Panc1 (cell line): ENCODE measurements around the gene LMF1. TPM values are rescaled to one million over a fixed set of nuclear protein-coding genes. Genes with fewer than 3 reads are reported as not detected.
A peak's percentile ranks its signal among the peaks of the same experiment; 100 is the strongest.

Source experiments
- ATAC-seq: fragments of 200-7000 bp; cut with Tn5 transposase; 2 replicates; pipeline ENCODE4 v1.9.1; 2020; ENCODE audit warnings: mild to moderate bottlenecking, moderate library complexity
- BruUV-seq: library from RNA; stranded (reverse); fragments of 400-500 nt; replicated peaks from 2 replicates; lab custom pipeline; 2021; lab: Mats Ljungman, UMichigan
- CTCF ChIA-PET: fragments of 300-600 bp; sonication (Branson Sonifier 250); formaldehyde crosslinking; loops from one replicate; lab custom pipeline; 2022; ENCODE audit warnings: antibody characterized with exemption; lab: Charles Lee
- POLR2A ChIA-PET: fragments of 300-600 bp; sonication (Branson Sonifier 250); formaldehyde crosslinking; loops from one replicate; lab custom pipeline; 2022; ENCODE audit warnings: antibody characterized with exemption; lab: Charles Lee
- DNase-seq: peaks from one replicate; pipeline ENCODE4 v3.0.0-alpha.2; 2010; ENCODE audit warnings: low read depth, low spot score
- H3K27ac ChIP-seq: 2 replicates; pipeline ENCODE4 v1.5.1; 2011; ENCODE audit warnings: mild to moderate bottlenecking, low read length, inconsistent platforms
- H3K27me3 ChIP-seq: fragments of 200-500 bp; sonication (Bioruptor generic); 2 replicates; pipeline ENCODE4 v1.6.0; 2014; ENCODE audit warnings: low read length, inconsistent platforms; ENCODE audit not compliant: control insufficient read depth, insufficient read depth
- H3K36me3 ChIP-seq: fragments of 200-500 bp; sonication (Bioruptor generic); 2 replicates; pipeline ENCODE4 v1.5.1; 2014; ENCODE audit warnings: inconsistent platforms, mild to moderate bottlenecking, low read length, moderate library complexity; ENCODE audit not compliant: control insufficient read depth, insufficient read depth
- H3K4me1 ChIP-seq: 2 replicates; pipeline ENCODE4 v1.5.1; 2011; ENCODE audit warnings: inconsistent platforms, mild to moderate bottlenecking, low read length, moderate library complexity; ENCODE audit not compliant: control insufficient read depth, insufficient read depth
- H3K4me3 ChIP-seq, 2 experiments: 2 replicates each; pipeline ENCODE4 v1.5.1; 2011 to 2012; ENCODE audit warnings: low read depth in 2 of 2, low read length in 2 of 2, mild to moderate bottlenecking in 2 of 2, inconsistent platforms in 1 of 2, moderate library complexity in 1 of 2
- H3K9me3 ChIP-seq: fragments of 200-500 bp; sonication (Bioruptor generic); 2 replicates; pipeline ENCODE4 v1.5.1; 2014; ENCODE audit warnings: low read depth, mild to moderate bottlenecking, inconsistent platforms, low read length, moderate library complexity; ENCODE audit not compliant: control insufficient read depth, insufficient read depth
- POLR2AphosphoS5 ChIP-seq: IDR thresholded peaks from 2 replicates; pipeline ENCODE4 v1.6.1; 2012; ENCODE audit warnings: mild to moderate bottlenecking, low read depth, low read length, moderate library complexity
- SIN3A ChIP-seq: IDR thresholded peaks from 2 replicates; pipeline ENCODE4 v1.6.1; 2012; ENCODE audit warnings: low read depth, mild to moderate bottlenecking, low read length, moderate library complexity, borderline replicate concordance; ENCODE audit not compliant: insufficient read depth
- TCF7L2 ChIP-seq: IDR thresholded peaks from 2 replicates; pipeline ENCODE4 v1.6.1; 2011; ENCODE audit warnings: mild to moderate bottlenecking, low read depth, low read length, inconsistent platforms
- in situ Hi-C: cut with HindIII; loops from 2 replicates; pipeline ENCODE4 v1.10.0; 2016; ENCODE audit warnings: low sequenced_read_pairs, low pct_unique_long_range_greater_than_20kb
- intact Hi-C: fragments of 100-400 bp; cut with micrococcal nuclease; formaldehyde crosslinking; loops from one replicate; pipeline ENCODE4 v1.10.0; 2022; ENCODE audit not compliant: unreplicated experiment
- total RNA-seq: library from RNA; stranded (reverse); gene quantifications from one replicate; pipeline ENCODE4 v1.2.1, GENCODE V29; 2021; ENCODE audit not compliant: unreplicated experiment
- TF ChIP-seq, protein P1 (sequence below): fragments of 450-650 bp; IDR thresholded peaks from 2 replicates; pipeline ENCODE4 v1.5.1; 2017; ENCODE audit warnings: mild to moderate bottlenecking
- TF ChIP-seq, protein P2 (sequence below), 2 experiments: IDR thresholded peaks; 2 replicates each; pipeline ENCODE4 v1.6.1; 2011 to 2012; ENCODE audit warnings: low read depth in 2 of 2, control low read depth in 1 of 2, low read length in 1 of 2, mild to moderate bottlenecking in 1 of 2, moderate library complexity in 1 of 2; ENCODE audit not compliant: insufficient read depth in 1 of 2

Gene LMF1
- total RNA-seq, 1 experiment from 2014 or later: 24.3 TPM

DNA sequence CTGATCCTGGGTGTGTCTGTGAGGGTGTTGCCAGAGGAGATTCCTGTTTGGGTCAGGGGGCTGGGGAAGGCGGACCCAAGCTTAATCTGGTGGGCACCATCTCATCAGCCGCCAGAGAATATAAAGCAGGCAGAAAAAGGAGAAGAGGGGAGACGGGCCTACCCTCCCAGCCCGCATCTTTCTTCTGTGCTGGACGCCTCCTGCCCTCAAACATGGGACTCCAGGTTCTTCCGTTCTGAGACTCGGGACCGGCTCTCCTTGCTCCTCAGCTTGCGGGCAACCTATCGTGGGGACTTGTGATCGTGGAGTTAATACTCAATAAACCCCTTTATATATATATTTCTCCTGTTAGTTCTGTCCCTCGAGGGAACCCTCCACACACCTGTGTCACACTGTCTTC lies 64.5 kb downstream of the LMF1 start:
- no peak for ATAC-seq
- ChIA-PET CTCF (no interaction called here), POLR2A (no interaction called here)
- Histone ChIP-seq H3K36me3 (no peaks in the 10 kb centered on the region), H3K27ac (no peak overlapping the region), H3K27me3 (no peaks in the 10 kb centered on the region), H3K9me3 (no peaks in the 10 kb centered on the region), H3K4me1 (no peaks in the 10 kb centered on the region), H3K4me3 (no peak overlapping the region)
- intact Hi-C loops: no loop called here
- BruUV-seq: no TSS peak
- TF ChIP-seq TCF7L2 (no peak), POLR2AphosphoS5 (no peak), SIN3A (no peak)
- TF ChIP-seq, protein P1, sequence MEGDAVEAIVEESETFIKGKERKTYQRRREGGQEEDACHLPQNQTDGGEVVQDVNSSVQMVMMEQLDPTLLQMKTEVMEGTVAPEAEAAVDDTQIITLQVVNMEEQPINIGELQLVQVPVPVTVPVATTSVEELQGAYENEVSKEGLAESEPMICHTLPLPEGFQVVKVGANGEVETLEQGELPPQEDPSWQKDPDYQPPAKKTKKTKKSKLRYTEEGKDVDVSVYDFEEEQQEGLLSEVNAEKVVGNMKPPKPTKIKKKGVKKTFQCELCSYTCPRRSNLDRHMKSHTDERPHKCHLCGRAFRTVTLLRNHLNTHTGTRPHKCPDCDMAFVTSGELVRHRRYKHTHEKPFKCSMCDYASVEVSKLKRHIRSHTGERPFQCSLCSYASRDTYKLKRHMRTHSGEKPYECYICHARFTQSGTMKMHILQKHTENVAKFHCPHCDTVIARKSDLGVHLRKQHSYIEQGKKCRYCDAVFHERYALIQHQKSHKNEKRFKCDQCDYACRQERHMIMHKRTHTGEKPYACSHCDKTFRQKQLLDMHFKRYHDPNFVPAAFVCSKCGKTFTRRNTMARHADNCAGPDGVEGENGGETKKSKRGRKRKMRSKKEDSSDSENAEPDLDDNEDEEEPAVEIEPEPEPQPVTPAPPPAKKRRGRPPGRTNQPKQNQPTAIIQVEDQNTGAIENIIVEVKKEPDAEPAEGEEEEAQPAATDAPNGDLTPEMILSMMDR: no peak
- TF ChIP-seq, protein P2, sequence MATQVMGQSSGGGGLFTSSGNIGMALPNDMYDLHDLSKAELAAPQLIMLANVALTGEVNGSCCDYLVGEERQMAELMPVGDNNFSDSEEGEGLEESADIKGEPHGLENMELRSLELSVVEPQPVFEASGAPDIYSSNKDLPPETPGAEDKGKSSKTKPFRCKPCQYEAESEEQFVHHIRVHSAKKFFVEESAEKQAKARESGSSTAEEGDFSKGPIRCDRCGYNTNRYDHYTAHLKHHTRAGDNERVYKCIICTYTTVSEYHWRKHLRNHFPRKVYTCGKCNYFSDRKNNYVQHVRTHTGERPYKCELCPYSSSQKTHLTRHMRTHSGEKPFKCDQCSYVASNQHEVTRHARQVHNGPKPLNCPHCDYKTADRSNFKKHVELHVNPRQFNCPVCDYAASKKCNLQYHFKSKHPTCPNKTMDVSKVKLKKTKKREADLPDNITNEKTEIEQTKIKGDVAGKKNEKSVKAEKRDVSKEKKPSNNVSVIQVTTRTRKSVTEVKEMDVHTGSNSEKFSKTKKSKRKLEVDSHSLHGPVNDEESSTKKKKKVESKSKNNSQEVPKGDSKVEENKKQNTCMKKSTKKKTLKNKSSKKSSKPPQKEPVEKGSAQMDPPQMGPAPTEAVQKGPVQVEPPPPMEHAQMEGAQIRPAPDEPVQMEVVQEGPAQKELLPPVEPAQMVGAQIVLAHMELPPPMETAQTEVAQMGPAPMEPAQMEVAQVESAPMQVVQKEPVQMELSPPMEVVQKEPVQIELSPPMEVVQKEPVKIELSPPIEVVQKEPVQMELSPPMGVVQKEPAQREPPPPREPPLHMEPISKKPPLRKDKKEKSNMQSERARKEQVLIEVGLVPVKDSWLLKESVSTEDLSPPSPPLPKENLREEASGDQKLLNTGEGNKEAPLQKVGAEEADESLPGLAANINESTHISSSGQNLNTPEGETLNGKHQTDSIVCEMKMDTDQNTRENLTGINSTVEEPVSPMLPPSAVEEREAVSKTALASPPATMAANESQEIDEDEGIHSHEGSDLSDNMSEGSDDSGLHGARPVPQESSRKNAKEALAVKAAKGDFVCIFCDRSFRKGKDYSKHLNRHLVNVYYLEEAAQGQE (IDR thresholded peaks at IDR 0.05; ENCODE audit: insufficient read depth in 1 of 2, low read depth in 2 of 2, low read length in 1 of 2): no peak
- DNase-seq: no peak
- in situ Hi-C loops: no loop called here

DNA sequence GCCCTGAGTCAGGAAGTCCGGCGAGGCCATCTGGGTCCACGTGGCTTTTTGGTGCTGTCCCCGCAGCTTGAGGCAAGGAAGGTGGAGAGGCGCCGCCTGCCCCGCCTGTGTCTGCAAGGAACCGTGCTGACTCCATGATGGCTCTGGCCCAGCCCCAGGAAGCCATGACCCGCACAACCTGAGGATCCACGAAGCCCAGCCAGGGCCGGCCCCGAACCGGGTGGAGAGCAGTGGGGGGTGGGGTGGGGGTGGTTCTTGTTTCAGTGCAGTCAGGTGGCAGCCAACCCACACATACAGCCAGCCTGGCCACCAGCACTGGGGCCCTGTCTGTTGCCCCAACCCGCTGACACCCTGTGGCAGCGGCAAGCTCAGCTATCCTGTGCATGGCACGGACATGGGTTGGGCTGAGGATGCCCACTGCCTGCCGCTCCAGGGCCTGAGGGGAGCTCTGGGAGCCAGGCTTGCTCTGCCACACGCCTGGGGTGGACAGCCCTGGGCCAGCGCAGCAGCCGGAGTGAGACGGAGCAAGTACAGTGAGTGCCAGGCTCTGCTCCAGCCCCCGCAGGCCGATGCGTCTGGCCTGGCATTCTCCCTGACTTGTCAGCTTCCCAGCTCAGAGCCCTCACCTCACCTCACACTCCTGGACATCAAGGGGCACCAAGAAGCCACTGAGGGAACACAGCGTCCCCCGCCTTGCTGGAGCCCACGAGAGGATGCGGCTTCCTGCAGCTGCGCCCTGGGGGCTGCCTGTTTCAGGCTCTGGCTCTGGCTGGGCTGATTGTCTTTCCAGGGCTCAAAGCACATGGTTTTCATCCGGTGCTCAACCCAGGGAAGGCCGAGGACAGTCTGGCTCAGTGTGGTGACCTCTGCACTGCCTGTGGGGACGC lies 68.8 kb downstream of the LMF1 start:
- no peaks in the 10 kb centered on the region for H3K9me3 ChIP-seq
- BruUV-seq: no TSS peak
- H3K4me1 ChIP-seq: no peaks in the 10 kb centered on the region
- in situ Hi-C loops: no loop called here
- POLR2A ChIA-PET: no interaction called here
- no peak overlapping the region for H3K27ac ChIP-seq
- no peaks in the 10 kb centered on the region for H3K36me3 ChIP-seq
- ATAC-seq (peak; percentile 43), DNase-seq (no peak)
- CTCF ChIA-PET: no interaction called here
- no peaks in the 10 kb centered on the region for H3K27me3 ChIP-seq
- no peak overlapping the region for H3K4me3 ChIP-seq
- TF ChIP-seq SIN3A (no peak), TCF7L2 (no peak), POLR2AphosphoS5 (no peak)
- TF ChIP-seq, protein P2 (IDR thresholded peaks at IDR 0.05; ENCODE audit: insufficient read depth in 1 of 2, low read depth in 2 of 2, low read length in 1 of 2): no peak
- TF ChIP-seq, protein P1: no peak
- intact Hi-C loops: no loop called here
